Measurements from ENCODE around the gene OR7A10.

OR7A10 gene

GRCh38 chr19:14821937-14822336, 26.8 kb downstream of the OR7A10 start:
- DNase-seq (ENCODE audit: extremely low read depth, low read depth): no peak
- TF ChIP-seq CTCF (IDR thresholded peaks at IDR 0.05; ENCODE audit: low read depth, low read length, missing control alignments): no peak

GRCh38 chr19:14818588-14818987, 30.1 kb downstream of the OR7A10 start:
- no peak for DNase-seq (ENCODE audit: extremely low read depth, low read depth)
- no peak overlapping the region for H3K4me3 ChIP-seq (replicated peaks; ENCODE audit: low read depth, low read length)
- TF ChIP-seq CTCF (IDR thresholded peaks at IDR 0.05; ENCODE audit: low read depth, low read length, missing control alignments): no peak

More at GRCh38 chr19:14821937-14822336, 26.8 kb downstream of the OR7A10 start:
- H3K4me3 ChIP-seq (replicated peaks; ENCODE audit: low read depth, low read length): no peak overlapping the region

GRCh38 chr19:14817052-14817451, 31.7 kb downstream of the OR7A10 start:
- H3K4me3 ChIP-seq (replicated peaks; ENCODE audit: low read depth, low read length): no peak overlapping the region
- no peak for DNase-seq (ENCODE audit: extremely low read depth, low read depth)
- no peak for TF ChIP-seq CTCF (IDR thresholded peaks at IDR 0.05; ENCODE audit: low read depth, low read length, missing control alignments)

- TF ChIP-seq CTCF (IDR thresholded peaks at IDR 0.05; ENCODE audit: low read depth, low read length, missing control alignments): no peak
- H3K4me3 ChIP-seq (replicated peaks; ENCODE audit: low read depth, low read length): no peak overlapping the region
- DNase-seq (ENCODE audit: extremely low read depth, low read depth): no peak
These were observed 33.6 kb downstream of the OR7A10 start for GRCh38 chr19:14814982-14815652.

- no peak for DNase-seq (ENCODE audit: extremely low read depth, low read depth)
- no peak for TF ChIP-seq CTCF (IDR thresholded peaks at IDR 0.05; ENCODE audit: low read depth, low read length, missing control alignments)
- no peak overlapping the region for H3K4me3 ChIP-seq (replicated peaks; ENCODE audit: low read depth, low read length)
These were observed 39.3 kb downstream of the OR7A10 start for GRCh38 chr19:14809272-14810057.

- no peak for DNase-seq (ENCODE audit: extremely low read depth, low read depth)
- no peak for TF ChIP-seq CTCF (IDR thresholded peaks at IDR 0.05; ENCODE audit: low read depth, low read length, missing control alignments)
- H3K4me3 ChIP-seq (replicated peaks; ENCODE audit: low read depth, low read length): no peak overlapping the region
These were observed 44.0 kb downstream of the OR7A10 start for GRCh38 chr19:14804765-14805164.
